CD4-positive, alpha-beta T cell treated with Interleukin-17A for 1 hour (primary cell): ENCODE measurements around the gene PITPNC1.
"Not testable (repeated sequence)": the region's sequence is repeated elsewhere in the genome, so short reads cannot be mapped to it uniquely, and the experiment has no call there.

Source experiments
- DNase-seq: peaks from one replicate; pipeline ENCODE4 v3.0.0-alpha.2; 2020

PITPNC1 gene

DNA sequence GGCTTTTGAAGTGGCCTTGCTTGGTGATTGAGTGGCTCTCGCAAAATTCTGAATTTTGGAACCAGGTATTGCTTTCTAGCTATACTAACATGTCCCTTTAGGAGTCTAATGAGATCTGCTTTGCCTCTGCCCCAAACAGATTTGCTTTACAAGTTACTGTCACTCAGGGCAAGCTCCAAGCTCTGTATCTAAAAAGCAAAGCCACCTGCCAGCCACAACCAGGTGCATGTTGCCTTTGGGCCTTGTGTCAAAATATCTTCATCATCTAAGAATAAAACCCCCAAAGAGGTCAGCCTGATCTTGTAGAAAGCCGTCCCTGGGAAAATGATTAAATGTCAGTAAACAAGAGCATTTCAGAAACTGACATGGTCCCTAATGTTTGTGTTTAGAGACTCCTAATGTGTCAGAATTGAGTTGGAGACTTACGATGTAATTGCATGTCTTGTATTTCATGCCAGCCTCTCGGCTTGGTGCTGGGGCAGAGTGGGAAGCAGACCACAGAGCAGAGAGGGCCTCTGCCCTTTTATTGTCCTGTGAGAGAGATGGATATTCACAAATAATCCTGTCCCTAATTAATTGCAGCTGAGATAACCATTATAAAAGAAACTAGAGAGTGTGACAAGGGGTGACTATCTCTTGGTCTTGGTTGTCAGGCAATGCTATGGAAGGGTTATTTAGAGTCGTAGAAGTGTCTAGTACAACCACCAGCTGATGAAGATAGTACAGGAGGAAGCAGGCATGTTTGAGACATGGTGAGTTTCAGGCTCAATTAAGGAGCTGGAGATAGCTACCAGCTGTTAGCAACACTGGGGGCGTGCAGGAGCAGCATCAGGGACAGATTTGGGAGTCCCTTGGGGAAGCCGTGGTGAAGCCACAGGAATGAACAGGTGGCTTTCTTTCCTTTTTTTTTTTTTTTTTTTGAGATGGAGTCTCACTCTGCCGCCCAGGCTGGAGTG, 90.7 kb downstream of the PITPNC1 start:
- no peak for DNase-seq

DNA sequence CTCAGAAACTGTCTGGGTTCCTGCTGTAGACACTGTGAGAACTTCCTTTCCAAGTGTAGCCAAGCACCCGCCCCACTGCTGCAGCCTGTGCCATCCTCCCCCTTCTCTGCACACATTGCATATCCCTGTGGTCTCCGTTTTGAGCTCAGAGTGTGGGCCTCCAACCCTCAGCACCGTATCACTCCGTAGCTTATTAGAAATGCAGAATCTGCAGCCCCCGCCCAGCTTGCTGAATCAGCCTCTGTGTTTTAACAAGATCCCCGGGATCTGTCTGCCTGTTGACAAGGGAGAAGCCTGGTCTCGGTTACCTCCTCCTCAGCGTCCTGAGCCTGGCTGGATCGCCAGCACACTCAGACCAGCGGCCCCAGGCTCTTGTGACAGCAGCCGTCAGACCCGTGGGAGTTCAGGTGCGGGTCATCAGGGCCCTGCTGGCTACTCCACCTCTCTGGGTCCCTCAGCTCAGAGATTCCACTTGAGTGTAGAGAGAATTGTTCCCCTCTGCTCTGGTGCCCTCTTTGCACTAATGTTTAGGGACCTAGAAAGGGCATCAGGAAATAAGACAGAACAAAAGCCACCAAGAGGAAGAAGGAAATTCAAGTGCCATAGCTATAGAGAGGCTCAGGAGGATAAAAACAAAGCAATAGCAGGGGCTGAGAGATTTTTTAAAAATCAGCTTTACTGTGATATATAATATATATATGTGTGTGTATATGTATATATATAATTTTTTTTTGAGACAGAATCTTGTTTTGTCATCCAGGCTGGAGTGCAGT, 92.3 kb downstream of the PITPNC1 start:
- DNase-seq = no peak

DNA sequence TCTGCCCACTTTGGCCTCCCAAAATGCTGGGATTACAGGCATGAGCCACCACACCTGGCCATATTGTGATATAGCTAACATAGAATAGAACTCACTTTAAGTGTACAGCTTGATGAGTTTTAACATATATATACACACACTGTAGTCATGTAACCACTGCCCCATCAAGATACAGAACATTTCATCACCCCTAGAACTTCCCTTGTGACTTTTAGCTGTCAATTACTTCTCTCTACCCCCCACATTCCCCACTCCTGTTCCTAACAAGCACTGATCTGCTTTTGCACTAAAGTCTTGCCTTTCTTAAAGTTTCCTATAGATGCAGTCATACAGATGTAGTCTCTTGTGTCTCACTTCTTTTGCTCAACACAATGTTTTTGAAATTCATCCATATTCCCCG, 93.1 kb downstream of the PITPNC1 start:
- no peak for DNase-seq

DNA sequence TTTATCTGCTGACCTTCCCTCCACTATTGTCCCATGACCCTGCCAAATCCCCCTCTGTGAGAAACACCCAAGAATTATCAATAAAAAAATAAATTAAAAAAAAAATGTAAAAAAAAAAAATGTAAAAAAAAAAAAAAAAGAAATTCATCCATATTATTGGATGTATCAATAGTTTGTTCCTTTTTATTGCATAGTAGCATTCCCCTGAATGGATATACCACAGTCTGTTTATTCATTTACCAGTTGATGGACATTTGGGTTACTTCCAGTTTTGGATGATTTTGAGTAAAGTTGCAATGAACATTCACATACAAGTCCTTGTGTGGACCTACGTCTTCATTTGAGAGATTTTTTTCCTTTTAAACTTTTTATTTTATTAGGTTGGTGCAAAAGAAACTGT, 94.0 kb downstream of the PITPNC1 start:
- no peak for DNase-seq

DNA sequence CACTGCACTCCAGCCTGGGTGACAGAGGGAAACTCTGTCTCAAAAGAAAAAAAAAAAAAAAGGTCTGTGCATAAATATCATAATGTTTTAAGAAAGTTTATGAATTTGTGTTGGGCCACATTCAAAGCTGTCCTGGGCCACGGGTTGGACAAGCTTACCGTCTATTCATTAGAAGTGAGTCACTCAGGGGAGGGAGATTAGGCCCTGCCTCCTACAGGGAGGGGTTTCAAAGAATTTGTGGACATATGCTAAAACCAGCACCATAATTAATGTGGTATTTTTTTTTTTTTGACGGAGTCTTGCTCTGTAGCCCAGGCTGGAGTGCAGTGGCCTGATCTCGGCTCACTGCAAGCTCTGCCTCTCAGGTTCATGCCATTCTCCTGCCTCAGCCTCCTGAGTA, 95.5 kb downstream of the PITPNC1 start:
- DNase-seq = not testable (repeated sequence)

DNA sequence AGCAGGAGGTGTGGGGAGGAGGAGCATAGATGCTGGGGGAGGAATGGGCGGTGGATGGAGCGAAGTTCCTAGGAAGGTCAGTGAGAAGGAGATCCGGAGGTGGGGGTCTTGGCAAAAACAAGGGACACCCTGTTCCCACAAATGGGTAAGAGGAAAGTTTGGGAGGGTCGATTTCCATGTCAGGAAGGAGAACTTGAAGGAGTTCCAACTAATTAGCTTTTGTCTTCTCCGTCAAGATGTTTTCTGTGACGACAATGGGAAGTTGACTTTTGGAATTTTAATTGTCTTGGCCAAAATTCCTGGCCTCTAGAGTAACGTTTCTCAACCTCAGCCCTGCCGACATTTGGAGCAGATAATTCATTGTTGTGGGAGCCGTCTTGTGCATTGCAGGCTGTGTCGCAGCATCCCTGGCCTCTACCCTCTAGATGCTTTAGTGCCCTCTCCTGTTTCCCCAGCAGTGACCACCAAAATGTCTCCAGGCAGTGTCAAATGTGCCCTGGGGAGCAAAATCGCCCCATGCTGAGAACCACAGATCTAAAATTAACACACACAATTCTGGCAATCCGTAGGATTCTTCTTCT, 97.1 kb downstream of the PITPNC1 start:
- no peak for DNase-seq

DNA sequence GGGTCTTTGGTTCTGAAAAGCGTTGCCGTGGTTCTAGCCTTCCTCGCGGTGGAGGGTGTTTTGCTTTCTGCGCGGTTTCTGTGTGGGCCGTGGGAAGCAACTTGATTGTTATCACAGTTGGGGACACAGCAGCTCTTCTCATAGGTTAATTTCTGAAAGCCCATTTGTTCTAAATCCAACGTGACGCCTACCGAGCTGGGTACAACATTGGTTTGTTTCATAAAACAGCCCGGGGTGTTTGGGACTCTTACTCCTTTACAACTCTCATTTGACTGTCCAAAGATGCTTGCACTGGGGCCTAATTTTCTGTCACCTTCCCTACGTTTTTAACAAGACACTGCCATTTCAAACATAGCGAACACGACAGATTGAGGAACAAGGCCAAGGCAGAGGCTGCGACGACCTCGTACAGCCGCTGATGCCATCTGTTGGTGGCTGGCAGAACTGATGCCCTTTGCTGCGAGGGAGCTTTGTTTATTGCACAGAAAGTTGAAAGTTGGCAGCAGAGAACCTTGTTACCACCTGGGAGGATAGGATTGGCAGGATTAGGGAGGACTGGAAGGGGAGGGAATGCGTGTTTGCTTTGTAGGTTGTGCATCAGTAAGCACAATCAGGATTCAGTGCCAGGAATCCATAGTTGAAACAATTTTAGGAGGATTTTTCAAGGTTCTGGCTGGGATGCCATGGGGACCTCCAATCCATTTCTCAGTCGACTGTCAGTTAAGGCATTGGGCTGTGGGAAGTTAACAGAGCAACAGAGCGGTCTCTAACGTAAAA, 98.3 kb downstream of the PITPNC1 start:
- peak; percentile 91 for DNase-seq

DNA sequence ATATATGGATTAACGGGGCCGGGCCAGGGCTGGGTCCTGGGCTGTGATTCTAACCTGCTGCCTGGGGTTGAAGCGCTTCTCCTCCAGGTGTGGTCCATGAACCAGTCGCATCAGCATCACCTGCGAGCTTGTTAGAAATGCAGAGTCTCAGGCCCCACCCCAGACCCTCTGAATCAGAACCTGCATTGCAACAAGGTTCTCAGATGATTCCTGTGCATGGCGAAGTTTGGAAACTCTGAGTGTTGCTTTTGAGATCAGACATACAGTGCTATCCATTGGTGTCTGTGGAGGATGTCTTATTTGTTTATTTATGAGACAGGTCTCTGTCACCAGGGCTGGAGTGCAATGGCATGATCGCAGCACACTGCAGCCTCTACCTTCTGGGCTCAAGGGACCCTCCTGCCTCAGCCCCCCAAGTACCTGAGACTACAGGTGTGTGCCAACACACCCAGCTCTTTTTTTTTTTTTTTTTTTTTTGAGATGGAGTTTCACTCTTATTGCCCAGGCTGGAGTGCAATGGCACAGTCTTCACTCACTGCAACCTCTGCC, 99.8 kb downstream of the PITPNC1 start:
- no peak for DNase-seq

DNA sequence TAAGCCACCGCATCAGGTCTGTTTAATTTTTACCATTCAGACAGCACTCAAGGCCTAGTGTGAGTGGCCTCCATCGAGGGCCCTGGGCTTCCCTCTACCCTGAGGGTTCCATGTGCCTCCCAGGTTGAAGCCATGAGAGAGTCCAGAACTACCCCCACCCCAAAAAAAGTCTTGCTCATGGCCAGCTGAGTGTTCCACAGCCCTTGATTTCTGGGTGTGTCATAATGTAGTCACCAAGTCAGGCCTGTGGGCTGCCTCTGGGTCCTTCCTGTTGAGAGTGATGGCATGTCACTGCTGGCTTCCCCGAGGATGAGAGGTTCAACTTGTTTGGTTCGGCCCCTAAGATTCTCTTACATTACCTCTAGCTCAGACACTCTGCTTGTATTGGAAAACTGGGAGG, 100.6 kb downstream of the PITPNC1 start:
- DNase-seq = peak; percentile 56

DNA sequence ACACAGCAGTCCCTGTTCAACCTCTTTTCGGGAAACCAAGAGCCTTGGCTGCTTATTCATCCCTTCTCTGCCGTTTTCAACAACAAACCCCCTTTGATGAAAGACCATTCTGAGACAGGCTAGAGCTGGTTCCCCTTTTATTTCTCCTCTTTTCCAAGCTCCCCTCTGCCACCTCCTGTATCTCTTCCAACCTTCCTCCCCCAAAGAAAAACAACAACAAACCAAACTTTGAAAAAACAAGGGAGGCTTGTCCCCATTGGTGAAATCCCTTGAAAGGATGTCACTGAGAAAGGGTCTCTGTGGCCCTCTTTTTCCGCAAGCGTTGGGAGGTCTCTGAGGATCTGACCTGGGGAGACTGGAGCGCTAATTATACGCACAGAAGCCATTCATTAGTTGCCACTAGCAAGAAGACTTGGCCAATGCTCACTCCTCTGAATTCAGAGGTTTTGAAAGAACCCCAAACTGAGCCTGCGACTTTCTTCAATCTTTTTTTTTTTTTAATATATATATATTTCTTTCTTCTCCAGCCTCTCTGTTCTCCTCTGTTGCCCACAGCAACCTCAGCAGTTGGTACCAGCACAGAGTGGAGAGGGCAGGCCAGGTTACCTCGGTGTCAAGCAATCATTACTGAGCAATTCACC, 101.4 kb downstream of the PITPNC1 start:
- peak; percentile 40 for DNase-seq

DNA sequence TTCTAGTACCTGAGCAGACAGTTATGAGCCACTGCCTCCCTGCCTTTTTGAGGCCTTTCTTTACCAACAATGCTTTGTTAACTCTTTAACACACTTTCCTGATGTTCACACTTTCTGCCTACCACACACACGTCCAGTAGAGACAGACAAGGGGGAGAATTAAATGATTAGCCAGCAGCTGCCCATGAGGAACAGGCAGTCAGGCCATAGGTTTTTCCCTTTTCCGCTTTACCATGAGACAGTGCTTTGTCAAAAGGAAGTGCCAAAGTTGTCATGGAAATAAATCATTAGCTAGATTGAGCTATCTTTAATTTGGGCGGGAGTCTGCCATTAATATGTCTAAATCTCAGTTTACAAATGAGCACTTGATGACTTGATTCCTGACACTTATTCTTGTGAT, 102.1 kb downstream of the PITPNC1 start:
- no peak for DNase-seq

DNA sequence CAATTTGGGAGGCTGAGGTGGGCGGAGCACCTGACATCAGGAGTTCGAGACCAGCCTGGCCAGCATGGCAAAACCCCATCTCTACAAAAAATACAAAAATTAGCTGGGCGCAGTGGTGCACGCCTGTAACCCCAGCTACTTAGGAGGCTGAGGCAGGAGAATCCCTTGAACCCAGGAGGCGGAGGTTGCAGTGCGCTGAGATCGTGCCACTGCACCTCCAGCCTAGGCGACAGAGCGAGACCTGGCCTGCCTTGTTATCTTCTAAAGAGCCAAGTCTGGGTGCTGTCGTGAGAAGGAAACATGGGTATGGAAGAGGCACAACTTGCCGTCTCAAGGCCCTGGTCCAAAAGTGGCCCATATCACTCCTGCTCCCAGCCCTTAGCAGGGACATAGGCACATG, 103.9 kb downstream of the PITPNC1 start:
- DNase-seq = not testable (repeated sequence)

DNA sequence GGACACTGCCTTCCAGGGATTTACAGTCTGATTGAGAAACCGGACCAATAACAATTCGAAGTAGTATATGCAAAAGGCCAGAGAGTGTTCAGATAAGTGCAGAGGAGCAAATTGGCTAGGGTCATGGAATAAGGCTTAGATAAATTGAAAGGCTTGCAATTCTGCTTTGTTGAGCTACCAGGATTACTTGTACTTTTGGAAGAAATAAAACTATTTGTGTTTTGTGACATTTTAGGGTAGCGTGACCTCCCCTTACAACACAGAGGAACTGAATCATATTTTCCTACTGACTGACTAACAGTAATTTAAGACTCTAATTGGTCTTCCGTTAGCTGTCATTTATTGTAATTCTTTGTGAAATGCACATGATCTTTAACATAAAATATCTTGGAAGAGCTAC, 104.7 kb downstream of the PITPNC1 start:
- no peak for DNase-seq

DNA sequence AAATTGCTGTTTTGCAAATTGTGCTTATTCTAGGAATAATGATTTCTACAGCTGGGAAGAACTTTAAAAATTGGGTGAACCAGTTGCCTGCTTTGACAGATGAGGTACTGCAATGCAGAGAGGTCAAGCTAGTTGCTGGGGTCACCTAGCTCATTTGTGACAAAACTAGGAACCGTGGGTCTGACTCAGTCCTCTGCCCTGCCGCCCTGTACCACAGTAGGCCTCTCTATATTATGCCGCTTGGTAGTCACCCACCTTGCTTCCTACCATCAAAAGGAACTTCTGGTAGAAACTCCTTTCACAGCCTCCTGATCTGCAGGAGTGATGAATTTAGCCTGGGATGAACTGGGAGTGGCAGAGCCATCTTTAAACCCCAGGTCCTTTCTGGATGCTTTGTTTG, 105.7 kb downstream of the PITPNC1 start:
- no peak for DNase-seq

DNA sequence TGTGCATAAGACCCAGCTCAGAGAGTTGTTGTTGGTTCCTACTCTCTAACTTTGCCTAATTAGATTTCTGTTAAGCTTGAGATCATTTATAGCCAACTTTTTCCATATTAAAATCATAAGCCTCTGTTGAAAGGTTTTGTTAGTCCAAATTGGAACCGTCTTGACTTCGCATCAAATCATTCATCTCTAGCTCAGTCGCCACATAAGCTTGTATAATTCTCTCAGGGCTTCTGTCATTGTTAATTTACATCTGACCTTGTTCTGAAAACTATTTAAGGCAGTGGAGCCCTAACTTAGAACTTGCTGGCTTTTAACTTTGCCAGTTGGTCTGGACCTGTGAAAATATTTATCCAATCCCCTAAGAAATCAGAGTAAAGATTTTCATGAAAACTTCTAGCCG, 107.2 kb downstream of the PITPNC1 start:
- DNase-seq = no peak

DNA sequence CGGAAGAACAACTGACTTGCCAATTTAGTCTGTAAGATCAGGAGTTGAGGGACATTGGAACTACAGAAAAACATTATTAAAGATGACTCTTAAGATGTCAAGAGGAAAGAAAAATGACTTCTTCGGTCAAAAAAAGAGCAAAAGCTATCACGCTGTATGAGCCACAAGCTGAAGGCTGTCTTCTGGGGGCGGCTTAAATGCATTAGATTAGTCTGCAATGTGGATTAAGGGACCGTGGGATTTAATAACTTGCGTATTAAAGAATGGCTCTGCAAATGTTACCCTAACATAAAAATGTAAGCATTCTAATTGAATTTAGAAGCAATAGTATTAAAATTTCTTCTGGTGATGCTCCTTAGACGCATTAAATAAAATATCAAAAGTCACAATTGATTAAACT, 108.6 kb downstream of the PITPNC1 start:
- DNase-seq = no peak

DNA sequence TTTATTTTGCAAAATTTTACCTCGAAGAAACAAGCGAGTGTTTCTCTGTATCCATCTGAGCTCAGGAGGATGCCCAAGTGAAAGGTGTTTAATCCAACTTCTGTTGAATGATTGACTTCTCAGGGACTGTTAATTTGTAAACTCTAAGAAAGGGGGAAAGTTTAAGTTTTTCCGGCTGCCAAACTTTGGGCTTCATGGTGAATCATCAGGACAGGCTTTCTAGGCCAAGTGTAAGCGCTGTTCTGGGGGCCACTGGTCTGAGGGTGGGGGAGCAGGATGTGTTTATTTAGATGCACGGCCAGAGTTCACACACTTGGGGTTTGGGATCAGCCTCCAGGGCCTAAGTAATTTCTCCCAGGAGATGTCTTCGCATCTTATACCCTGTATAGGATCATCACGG, 110.4 kb downstream of the PITPNC1 start:
- DNase-seq = no peak

DNA sequence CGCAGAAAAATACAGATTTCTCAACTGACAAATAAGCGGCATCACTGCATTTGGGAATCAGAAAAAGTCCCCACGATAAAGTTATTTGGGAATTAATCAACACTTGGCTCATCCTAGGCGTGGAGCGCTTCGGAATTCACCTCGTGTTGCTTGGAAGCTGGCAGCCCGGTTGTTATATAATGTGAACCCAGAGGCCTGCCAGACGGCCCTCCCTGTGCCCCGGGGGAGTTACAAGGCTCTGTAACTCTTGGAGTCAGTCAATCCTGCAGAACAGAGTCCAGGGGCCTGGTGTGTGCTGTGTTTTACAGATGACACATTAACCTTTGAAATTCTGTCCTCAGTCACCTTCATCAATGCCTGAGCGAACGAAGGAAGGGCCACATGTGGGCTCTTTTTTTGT, 111.1 kb downstream of the PITPNC1 start:
- no peak for DNase-seq

DNA sequence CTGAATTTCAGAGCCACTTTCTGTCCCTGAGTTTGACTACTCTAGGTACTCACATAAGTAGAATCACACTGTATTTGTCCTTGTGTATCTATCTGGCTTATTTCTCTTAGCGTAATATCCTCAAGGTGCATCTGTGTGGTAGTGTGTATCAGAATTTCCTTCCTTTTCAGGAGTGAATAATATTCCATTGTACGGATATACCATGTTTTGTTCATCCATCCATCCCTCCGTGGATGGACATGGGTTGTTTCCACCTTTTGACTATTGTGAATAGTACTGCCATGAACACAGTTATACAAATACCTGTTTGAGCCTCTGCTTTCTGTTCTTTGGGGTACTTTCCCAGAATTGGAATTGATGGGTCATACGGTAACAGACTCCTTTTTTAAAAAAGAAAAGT, 111.7 kb downstream of the PITPNC1 start:
- no peak for DNase-seq

DNA sequence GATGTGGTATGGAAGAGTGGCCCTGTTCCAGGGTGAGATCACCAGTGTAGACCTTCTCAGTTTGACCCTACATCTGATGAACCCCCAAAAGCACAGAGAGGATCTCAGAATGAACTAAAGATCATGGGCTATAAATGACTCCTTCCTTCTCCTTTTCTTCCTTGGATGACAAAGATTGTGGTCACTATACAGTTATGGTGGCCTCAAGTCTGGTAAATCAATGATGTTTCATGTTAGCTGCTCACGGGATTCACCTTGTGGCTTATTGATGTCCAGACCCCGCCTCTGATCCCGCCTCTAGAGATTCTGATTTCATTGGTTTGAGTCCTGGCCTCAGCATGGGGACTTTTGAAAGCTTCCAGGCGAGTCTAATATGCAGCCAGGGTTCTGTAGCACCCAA, 112.2 kb downstream of the PITPNC1 start:
- DNase-seq = no peak

DNA sequence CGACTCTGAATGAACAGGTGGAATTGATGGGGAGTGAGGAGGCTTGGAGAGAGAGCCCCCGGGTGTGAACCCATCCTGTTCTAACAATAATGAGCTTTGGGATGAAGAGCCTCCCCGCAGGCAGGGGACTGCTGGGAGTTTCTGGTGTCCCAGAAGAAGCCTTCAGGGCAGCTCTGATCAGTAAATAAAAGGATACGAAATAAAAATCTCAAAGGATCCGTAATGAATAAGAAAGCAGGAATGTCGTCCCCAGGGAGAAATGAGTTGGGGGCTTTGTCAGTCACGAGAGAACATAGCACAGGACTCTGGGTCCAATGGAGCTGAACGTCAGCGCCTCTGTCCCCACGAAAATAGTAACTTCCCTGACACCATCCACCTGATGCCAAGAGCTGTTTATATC, 113.4 kb downstream of the PITPNC1 start:
- no peak for DNase-seq

DNA sequence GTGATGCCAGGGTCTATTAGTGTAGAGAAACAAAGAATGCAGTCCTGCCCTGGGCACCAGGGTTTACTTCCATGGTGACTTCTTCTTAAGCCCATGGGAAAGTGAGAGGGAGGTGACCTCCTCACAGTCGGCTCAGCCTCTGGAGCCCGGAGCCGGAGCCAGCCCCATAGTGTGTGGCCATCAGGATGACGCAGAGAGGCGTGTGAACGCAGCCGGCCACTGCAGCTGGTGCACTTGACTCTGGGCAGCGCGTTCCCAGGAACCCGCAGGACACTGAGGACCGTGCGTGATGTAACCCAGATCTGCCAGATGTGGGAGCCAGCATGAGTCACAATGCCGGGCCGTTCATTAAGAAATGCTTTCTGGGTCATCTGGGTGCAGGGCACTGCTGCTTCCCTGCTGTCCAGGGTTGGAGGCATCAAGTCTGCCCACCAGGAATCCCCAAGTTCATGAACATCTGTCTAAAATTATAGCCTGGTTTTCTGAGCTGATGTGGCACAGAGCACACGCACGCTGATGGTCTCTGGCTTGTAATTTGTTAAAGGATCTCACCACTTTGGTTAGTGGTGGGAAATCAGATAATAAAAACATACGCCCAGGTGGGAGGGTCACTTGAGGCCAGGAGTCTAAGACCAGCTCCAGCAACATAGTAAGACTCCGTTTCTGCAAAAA, 114.1 kb downstream of the PITPNC1 start:
- DNase-seq = no peak
